GM23338 (cell line): ENCODE data around the gene MLEC.

Source experiments
- CREB1 ChIP-seq: fragments of 250-450 bp; sonication (Bioruptor Pico); IDR thresholded peaks from 2 replicates; pipeline ENCODE4 v1.5.0; 2020; ENCODE audit warnings: low read depth, mild to moderate bottlenecking, moderate library complexity
- EZH2 ChIP-seq: fragments of 200-600 bp; sonication (generic); IDR thresholded peaks from one replicate; pipeline ENCODE4 v1.8.0; 2017; ENCODE audit warnings: antibody characterized with exemption, mild to moderate bottlenecking, low read depth; ENCODE audit not compliant: unreplicated experiment
- EZH2phosphoT487 ChIP-seq: fragments of 200-600 bp; sonication (generic); IDR thresholded peaks from one replicate; pipeline ENCODE4 v1.8.1; 2018; ENCODE audit warnings: antibody characterized with exemption; ENCODE audit not compliant: unreplicated experiment
- JUNB ChIP-seq: IDR thresholded peaks from one replicate; pipeline ENCODE4 v1.6.1; 2016; ENCODE audit warnings: antibody characterized with exemption; ENCODE audit not compliant: unreplicated experiment
- NANOG ChIP-seq: IDR thresholded peaks from 2 replicates; pipeline ENCODE4 v1.6.1; 2016; ENCODE audit warnings: antibody characterized with exemption, borderline replicate concordance
- POLR2AphosphoS5 ChIP-seq: IDR thresholded peaks from 2 replicates; pipeline ENCODE4 v1.6.1; 2016; ENCODE audit warnings: antibody characterized with exemption, low read depth
- STAT1 ChIP-seq: IDR thresholded peaks from one replicate; pipeline ENCODE4 v1.6.1; 2016; ENCODE audit warnings: antibody characterized with exemption; ENCODE audit not compliant: unreplicated experiment
- ZNF114 ChIP-seq: fragments of 250-450 bp; sonication (Bioruptor Pico); IDR thresholded peaks from 2 replicates; pipeline ENCODE4 v1.5.0; 2020; ENCODE audit warnings: mild to moderate bottlenecking, moderate library complexity
- ZNF331 ChIP-seq: fragments of 250-450 bp; sonication (Bioruptor Pico); IDR thresholded peaks from 2 replicates; pipeline ENCODE4 v1.5.0; 2020; ENCODE audit warnings: low read depth, mild to moderate bottlenecking, moderate library complexity
- TF ChIP-seq, protein P1 (sequence below), 2 experiments: fragments of 200-600 bp in 1 of 2; sonication (generic) in 1 of 2; conservative IDR thresholded peaks; 2 replicates each; pipeline versions ENCODE4 v1.5.1 to v1.6.1; 2016 to 2017; ENCODE audit warnings: antibody characterized with exemption in 2 of 2, low read depth in 2 of 2, mild to moderate bottlenecking in 2 of 2, moderate library complexity in 1 of 2
- TF ChIP-seq, protein P2 (sequence below): IDR thresholded peaks from one replicate; pipeline ENCODE4 v1.6.1; 2018; ENCODE audit warnings: antibody characterized with exemption; ENCODE audit not compliant: unreplicated experiment
- TF ChIP-seq, protein P3 (sequence below): IDR thresholded peaks from 2 replicates; pipeline ENCODE4 v1.6.1; 2016; ENCODE audit warnings: antibody characterized with exemption

DNA sequence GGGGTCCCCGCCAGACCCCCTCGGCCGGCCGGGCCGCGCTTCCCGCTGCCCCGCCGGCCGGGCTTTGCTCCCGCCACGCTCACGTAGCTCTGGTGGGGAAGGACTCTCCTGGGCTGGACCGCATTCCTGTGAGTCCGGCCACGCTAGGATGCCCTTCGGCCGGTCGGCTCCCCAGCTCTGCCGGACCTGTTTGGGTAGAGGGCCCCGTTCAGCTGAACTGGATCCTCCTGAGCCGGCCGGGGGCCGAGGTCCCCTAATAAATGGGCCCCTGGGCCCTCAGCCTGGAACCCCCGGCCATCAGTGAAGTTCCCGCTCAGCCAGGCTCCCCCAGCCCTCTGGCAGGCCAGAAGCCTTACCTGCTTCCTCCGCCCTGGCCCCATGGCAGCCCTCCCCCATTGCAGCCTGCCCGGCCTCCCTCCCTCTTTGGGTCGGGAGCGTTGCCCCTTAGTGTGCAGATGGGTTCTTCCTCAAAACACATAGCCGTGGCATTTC, 23.9 kb downstream of the MLEC start:
- TF ChIP-seq, protein P1, sequence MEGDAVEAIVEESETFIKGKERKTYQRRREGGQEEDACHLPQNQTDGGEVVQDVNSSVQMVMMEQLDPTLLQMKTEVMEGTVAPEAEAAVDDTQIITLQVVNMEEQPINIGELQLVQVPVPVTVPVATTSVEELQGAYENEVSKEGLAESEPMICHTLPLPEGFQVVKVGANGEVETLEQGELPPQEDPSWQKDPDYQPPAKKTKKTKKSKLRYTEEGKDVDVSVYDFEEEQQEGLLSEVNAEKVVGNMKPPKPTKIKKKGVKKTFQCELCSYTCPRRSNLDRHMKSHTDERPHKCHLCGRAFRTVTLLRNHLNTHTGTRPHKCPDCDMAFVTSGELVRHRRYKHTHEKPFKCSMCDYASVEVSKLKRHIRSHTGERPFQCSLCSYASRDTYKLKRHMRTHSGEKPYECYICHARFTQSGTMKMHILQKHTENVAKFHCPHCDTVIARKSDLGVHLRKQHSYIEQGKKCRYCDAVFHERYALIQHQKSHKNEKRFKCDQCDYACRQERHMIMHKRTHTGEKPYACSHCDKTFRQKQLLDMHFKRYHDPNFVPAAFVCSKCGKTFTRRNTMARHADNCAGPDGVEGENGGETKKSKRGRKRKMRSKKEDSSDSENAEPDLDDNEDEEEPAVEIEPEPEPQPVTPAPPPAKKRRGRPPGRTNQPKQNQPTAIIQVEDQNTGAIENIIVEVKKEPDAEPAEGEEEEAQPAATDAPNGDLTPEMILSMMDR (conservative IDR thresholded peaks at IDR 0.05; ENCODE audit: low read depth in 2 of 2): no peak
- TF ChIP-seq, protein P2, sequence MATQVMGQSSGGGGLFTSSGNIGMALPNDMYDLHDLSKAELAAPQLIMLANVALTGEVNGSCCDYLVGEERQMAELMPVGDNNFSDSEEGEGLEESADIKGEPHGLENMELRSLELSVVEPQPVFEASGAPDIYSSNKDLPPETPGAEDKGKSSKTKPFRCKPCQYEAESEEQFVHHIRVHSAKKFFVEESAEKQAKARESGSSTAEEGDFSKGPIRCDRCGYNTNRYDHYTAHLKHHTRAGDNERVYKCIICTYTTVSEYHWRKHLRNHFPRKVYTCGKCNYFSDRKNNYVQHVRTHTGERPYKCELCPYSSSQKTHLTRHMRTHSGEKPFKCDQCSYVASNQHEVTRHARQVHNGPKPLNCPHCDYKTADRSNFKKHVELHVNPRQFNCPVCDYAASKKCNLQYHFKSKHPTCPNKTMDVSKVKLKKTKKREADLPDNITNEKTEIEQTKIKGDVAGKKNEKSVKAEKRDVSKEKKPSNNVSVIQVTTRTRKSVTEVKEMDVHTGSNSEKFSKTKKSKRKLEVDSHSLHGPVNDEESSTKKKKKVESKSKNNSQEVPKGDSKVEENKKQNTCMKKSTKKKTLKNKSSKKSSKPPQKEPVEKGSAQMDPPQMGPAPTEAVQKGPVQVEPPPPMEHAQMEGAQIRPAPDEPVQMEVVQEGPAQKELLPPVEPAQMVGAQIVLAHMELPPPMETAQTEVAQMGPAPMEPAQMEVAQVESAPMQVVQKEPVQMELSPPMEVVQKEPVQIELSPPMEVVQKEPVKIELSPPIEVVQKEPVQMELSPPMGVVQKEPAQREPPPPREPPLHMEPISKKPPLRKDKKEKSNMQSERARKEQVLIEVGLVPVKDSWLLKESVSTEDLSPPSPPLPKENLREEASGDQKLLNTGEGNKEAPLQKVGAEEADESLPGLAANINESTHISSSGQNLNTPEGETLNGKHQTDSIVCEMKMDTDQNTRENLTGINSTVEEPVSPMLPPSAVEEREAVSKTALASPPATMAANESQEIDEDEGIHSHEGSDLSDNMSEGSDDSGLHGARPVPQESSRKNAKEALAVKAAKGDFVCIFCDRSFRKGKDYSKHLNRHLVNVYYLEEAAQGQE: no peak
- TF ChIP-seq EZH2 (no peak), POLR2AphosphoS5 (no peak), CREB1 (no peak), ZNF331 (CRISPR knock-in tag) (no peak), EZH2phosphoT487 (no peak), ZNF114 (CRISPR knock-in tag) (no peak), NANOG (no peak), JUNB (no peak), STAT1 (no peak)
- TF ChIP-seq, protein P3, sequence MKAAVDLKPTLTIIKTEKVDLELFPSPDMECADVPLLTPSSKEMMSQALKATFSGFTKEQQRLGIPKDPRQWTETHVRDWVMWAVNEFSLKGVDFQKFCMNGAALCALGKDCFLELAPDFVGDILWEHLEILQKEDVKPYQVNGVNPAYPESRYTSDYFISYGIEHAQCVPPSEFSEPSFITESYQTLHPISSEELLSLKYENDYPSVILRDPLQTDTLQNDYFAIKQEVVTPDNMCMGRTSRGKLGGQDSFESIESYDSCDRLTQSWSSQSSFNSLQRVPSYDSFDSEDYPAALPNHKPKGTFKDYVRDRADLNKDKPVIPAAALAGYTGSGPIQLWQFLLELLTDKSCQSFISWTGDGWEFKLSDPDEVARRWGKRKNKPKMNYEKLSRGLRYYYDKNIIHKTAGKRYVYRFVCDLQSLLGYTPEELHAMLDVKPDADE: no peak
